ENCODE results near the gene FAM43A.

Gene FAM43A

GRCh38 chr3:194731506-194732073 is 45.9 kb downstream of the FAM43A start:
- Histone ChIP-seq H3K4me3 (IDR thresholded peaks at IDR 0.05; ENCODE audit: insufficient read depth, low read depth, low read length) (no peak overlapping the region), H3K27ac (no peak overlapping the region), H3K4me2 (no peak overlapping the region), H3K27me3 (ENCODE audit: insufficient read depth, low read depth) (no peaks in the 10 kb centered on the region), H3K79me2 (ENCODE audit: insufficient read depth, low read depth) (no peaks in the 10 kb centered on the region), H3K4me1 (ENCODE audit: low read depth, poor library complexity, severe bottlenecking) (no peaks in the 10 kb centered on the region), H3K36me3 (ENCODE audit: insufficient read depth) (no peaks in the 10 kb centered on the region), H2AFZ (ENCODE audit: low read depth) (no peak overlapping the region), H4K20me1 (ENCODE audit: insufficient read depth) (no peaks in the 10 kb centered on the region), H3K9ac (no peak overlapping the region)
- TF ChIP-seq CTCF (conservative IDR thresholded peaks at IDR 0.05; ENCODE audit: low read depth, low read length) = no peak

- no peak overlapping the region for H3K4me2 ChIP-seq
- H3K9ac ChIP-seq = no peak overlapping the region
These were observed 46.9 kb downstream of the FAM43A start for GRCh38 chr3:194732617-194733016.

GRCh38 chr3:194736277-194736895 is 50.7 kb downstream of the FAM43A start:
- Histone ChIP-seq H3K4me3 (IDR thresholded peaks at IDR 0.05; ENCODE audit: insufficient read depth, low read depth, low read length) (no peak overlapping the region), H3K79me2 (ENCODE audit: insufficient read depth, low read depth) (no peaks in the 10 kb centered on the region), H2AFZ (ENCODE audit: low read depth) (no peak overlapping the region), H3K4me1 (ENCODE audit: low read depth, poor library complexity, severe bottlenecking) (no peaks in the 10 kb centered on the region), H3K27me3 (ENCODE audit: insufficient read depth, low read depth) (no peaks in the 10 kb centered on the region), H3K27ac (no peak overlapping the region), H4K20me1 (ENCODE audit: insufficient read depth) (no peaks in the 10 kb centered on the region), H3K36me3 (ENCODE audit: insufficient read depth) (no peaks in the 10 kb centered on the region), H3K9ac (no peak overlapping the region), H3K4me2 (no peak overlapping the region)
- no peak for TF ChIP-seq CTCF (conservative IDR thresholded peaks at IDR 0.05; ENCODE audit: low read depth, low read length)

More at GRCh38 chr3:194732617-194733016, 46.9 kb downstream of the FAM43A start:
- no peaks in the 10 kb centered on the region for H3K4me1 ChIP-seq (ENCODE audit: low read depth, poor library complexity, severe bottlenecking)
- H3K79me2 ChIP-seq (ENCODE audit: insufficient read depth, low read depth) = no peaks in the 10 kb centered on the region
- no peak overlapping the region for H3K27ac ChIP-seq
- H3K27me3 ChIP-seq (ENCODE audit: insufficient read depth, low read depth) = no peaks in the 10 kb centered on the region
- no peaks in the 10 kb centered on the region for H4K20me1 ChIP-seq (ENCODE audit: insufficient read depth)
- no peak overlapping the region for H2AFZ ChIP-seq (ENCODE audit: low read depth)
- H3K36me3 ChIP-seq (ENCODE audit: insufficient read depth) = no peaks in the 10 kb centered on the region
- TF ChIP-seq CTCF (conservative IDR thresholded peaks at IDR 0.05; ENCODE audit: low read depth, low read length) = no peak
- H3K4me3 ChIP-seq (IDR thresholded peaks at IDR 0.05; ENCODE audit: insufficient read depth, low read depth, low read length) = no peak overlapping the region

GRCh38 chr3:194736896-194737600 is 51.4 kb downstream of the FAM43A start:
- Histone ChIP-seq H3K27me3 (ENCODE audit: insufficient read depth, low read depth) (no peaks in the 10 kb centered on the region), H3K4me2 (no peak overlapping the region), H3K4me1 (ENCODE audit: low read depth, poor library complexity, severe bottlenecking) (no peaks in the 10 kb centered on the region), H3K36me3 (ENCODE audit: insufficient read depth) (no peaks in the 10 kb centered on the region), H3K9ac (no peak overlapping the region), H3K27ac (no peak overlapping the region), H3K4me3 (IDR thresholded peaks at IDR 0.05; ENCODE audit: insufficient read depth, low read depth, low read length) (no peak overlapping the region), H4K20me1 (ENCODE audit: insufficient read depth) (no peaks in the 10 kb centered on the region), H3K79me2 (ENCODE audit: insufficient read depth, low read depth) (no peaks in the 10 kb centered on the region), H2AFZ (ENCODE audit: low read depth) (no peak overlapping the region)
- no peak for TF ChIP-seq CTCF (conservative IDR thresholded peaks at IDR 0.05; ENCODE audit: low read depth, low read length)
